Stimulated activated CD4-positive, alpha-beta T cell treated with anti-CD3 and anti-CD28 coated beads, TNF-alpha, amount 100 ng/mL, for 48 hours (primary cell): ENCODE data around the gene ZNF358.

ENCODE experiments used
- DNase-seq, 3 donors: peaks; one replicate each; pipeline ENCODE4 v3.0.0-alpha.2; 2020; ENCODE audit warnings: low read depth in 3 of 3

ZNF358 gene

GRCh38 chr19:7489609-7490044 lies 26.3 kb upstream of the ZNF358 start:
- DNase-seq = no peak

- peak in 1 of 3 donors; percentile 52 for DNase-seq
Observed at GRCh38 chr19:7492142-7492541, 23.8 kb upstream of the ZNF358 start.

- no peak for DNase-seq
Observed at GRCh38 chr19:7492558-7492957, 23.3 kb upstream of the ZNF358 start.

- DNase-seq = no peak
Observed at GRCh38 chr19:7494416-7495098, 21.3 kb upstream of the ZNF358 start.

GRCh38 chr19:7497292-7497691 lies 18.6 kb upstream of the ZNF358 start:
- no peak for DNase-seq

- peak; percentile 43 to 60 (median 50) for DNase-seq
Observed at GRCh38 chr19:7500811-7501450, 15.0 kb upstream of the ZNF358 start.

GRCh38 chr19:7502552-7502951 lies 13.4 kb upstream of the ZNF358 start:
- no peak for DNase-seq

- DNase-seq = no peak
Observed at GRCh38 chr19:7504684-7505083, 11.2 kb upstream of the ZNF358 start.

GRCh38 chr19:7505288-7505681 lies 10.6 kb upstream of the ZNF358 start:
- DNase-seq = no peak

- DNase-seq = peak in 2 of 3 donors; percentile 22 to 40
Observed at GRCh38 chr19:7505682-7506384, 10.1 kb upstream of the ZNF358 start.

- DNase-seq = peak in 2 of 3 donors; percentile 59
Observed at GRCh38 chr19:7506385-7507328, 9.2 kb upstream of the ZNF358 start.

GRCh38 chr19:7507884-7508283 lies 8.0 kb upstream of the ZNF358 start:
- DNase-seq = no peak

- no peak for DNase-seq
Observed at GRCh38 chr19:7509625-7510024, 6.3 kb upstream of the ZNF358 start.

- no peak for DNase-seq
Observed at GRCh38 chr19:7512400-7512851, 3.5 kb upstream of the ZNF358 start.

- DNase-seq = no peak
Observed at GRCh38 chr19:7513809-7514642, 1.9 kb upstream of the ZNF358 start.

- DNase-seq = no peak
Observed at GRCh38 chr19:7515110-7515644, 726 bp upstream of the ZNF358 start.

GRCh38 chr19:7516333-7516732 lies 430 bp downstream of the ZNF358 start:
- no peak for DNase-seq

GRCh38 chr19:7516878-7517277 lies 975 bp downstream of the ZNF358 start:
- no peak for DNase-seq

GRCh38 chr19:7519361-7520130 lies 3.6 kb downstream of the ZNF358 start:
- no peak for DNase-seq
